A172 (cell line): ENCODE data around the gene LUZP2. TPM values are rescaled to one million over a fixed set of nuclear protein-coding genes. Genes with fewer than 3 reads are reported as not detected.
A peak's percentile ranks its signal among the peaks of the same experiment; 100 is the strongest.

Source experiments
- DNase-seq: peaks from one replicate; pipeline ENCODE4 v3.0.0-alpha.2; 2015; ENCODE audit warnings: low spot score
- total RNA-seq: library from RNA; depleted of rRNA; stranded (reverse); fragments of >200 nt; shearing (Covaris generic); gene quantifications from 2 replicates; pipeline ENCODE4 v1.2.3, GENCODE V29; 2014

The LUZP2 gene
- total RNA-seq, 1 experiment from 2014 or later: not detected

DNA sequence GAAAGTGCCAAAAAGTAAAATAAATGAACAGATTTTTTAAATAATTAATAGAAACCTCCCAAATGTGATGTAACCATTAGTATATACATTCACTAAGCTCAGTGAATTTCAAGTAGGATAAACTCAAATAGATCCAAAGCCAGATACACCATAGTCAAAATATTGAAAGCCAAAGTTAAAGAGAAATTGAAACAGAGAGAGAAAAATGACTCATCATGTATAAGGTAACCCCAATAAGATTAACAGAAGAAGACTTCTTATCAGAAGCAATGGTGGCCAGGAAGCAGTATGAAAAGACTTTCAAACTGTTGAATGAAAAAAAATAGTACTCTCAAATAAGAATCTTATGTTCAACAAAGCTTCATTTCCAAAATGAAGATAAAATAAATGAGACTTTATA is 70.5 kb downstream of the LUZP2 start:
- no peak for DNase-seq

DNA sequence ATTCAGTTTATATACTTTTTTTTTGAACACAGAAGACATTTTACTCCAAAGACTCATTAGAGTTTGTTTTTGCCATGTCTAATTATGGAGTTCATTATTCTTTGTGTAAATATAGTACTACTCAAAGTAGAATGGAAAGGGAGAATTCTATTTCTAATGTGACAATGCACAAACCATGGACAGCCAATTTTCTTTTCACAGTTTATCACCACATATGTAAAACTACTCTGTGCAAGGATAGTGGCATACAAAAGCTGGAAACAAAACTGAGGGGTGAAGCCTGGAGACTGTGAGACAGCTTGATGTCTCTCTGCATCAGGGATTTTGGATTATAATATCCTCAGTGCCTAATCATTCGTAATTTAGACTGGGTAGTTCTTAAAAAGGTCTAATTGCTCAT is 75.5 kb downstream of the LUZP2 start:
- no peak for DNase-seq

DNA sequence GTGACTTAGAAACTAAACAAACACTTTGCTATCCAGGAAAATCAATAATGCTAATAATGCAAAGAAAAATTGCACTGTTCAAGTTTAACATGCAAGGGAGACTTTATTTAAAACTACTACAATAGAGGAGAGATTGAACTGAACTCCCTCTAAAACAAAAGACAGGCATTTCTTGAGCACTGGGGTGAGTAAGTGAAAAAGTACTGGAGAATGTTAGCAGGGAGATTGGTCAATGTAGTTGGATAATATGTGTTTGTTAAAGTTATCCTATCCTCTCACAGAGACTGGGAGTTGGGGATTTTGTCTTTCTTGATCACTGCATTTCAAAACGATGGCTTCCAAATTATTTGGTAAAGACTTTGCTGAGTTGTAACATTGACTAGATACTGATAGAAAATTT is 77.6 kb downstream of the LUZP2 start:
- no peak for DNase-seq

DNA sequence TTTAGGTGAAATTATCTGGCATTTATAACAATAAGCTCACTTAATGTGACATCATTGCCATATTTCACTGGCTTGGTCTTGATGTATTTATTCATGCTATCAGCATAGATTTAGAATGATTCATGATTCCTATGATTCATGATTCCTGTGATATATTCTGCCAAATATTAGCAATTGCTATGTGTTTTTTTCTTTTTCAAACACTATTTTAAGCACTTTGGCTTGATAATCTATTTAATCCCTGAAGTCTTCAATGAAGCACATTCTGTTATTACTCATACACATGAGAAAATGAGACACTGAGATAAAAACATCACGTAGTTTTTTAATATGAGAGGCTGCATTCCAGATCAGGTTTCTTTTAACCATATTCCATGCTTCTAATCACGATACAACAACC is 78.5 kb downstream of the LUZP2 start:
- DNase-seq: no peak

DNA sequence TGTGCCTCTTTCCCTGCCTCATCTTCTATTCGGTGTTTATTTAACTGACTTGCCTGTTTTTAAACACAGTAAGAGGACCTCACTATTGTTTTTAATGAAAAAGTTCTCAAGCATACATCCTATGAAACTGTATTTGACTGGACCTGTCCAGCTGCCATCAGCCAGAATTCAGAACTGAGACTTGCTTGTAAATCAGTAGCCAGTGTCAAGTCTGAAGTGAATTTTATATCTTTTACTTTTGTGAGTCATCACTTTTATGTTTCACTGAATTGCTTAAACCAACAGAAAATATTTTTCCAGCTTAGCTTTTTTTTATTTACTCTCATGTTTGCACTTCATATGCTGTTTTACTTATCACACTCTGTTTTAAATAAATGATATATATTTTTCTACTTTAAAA is 88.3 kb downstream of the LUZP2 start:
- DNase-seq: peak; percentile 11

DNA sequence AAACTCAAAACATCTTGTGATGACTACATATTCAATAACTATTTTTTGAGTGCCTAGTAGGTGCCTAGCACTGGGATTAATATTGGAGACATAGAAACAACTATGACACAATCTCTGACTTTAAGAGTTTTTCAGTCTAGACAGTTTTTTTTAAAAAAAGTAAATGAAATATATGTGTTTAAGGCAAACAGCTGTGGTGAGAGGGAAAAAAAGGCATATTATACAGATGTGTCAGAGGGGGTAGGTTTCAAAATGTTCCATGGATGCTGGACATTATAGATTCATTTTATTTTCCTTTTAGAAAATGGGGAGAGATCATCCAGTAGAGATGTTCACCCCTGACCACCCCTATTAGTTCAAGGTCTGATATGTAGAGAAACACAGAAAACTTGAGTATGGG is 90.8 kb downstream of the LUZP2 start:
- no peak for DNase-seq

DNA sequence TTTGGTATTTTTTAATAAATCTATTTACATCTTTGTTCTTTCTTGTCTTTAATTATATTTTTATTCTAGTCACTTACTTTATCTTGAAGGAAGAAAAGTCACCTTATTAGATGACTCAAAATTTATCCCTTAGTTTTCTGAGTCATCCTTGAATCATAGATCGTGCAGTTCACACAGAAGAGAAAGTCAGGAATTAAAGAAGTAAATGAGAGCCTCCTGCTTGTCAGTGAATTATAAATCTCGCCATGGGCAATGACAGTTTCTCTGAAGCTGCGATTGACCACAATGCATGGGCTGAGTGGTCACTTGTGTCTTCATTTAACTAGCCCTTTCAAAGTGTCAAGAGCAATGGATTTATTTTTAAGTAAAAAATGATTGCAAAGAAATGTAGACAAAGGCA is 91.2 kb downstream of the LUZP2 start:
- peak; percentile 70 for DNase-seq

DNA sequence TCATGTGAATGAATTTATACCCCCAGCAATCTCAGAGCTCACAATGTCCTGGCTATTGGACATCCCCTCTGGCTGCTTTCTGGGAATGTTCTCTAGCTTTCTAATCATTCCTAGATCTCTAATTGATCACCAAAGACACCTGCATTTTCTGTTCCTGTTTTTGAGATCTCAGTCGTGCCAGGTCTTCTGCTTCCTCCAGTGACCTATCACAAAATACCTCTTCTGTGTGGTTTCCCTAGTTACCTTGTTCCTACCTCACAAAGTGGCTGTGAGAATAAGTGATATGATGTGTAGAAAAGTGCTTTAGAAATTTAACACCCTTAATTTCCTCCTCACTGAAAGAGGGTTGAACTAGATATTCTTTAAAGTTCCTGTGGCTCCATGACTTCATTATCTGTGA is 92.2 kb downstream of the LUZP2 start:
- DNase-seq: no peak

DNA sequence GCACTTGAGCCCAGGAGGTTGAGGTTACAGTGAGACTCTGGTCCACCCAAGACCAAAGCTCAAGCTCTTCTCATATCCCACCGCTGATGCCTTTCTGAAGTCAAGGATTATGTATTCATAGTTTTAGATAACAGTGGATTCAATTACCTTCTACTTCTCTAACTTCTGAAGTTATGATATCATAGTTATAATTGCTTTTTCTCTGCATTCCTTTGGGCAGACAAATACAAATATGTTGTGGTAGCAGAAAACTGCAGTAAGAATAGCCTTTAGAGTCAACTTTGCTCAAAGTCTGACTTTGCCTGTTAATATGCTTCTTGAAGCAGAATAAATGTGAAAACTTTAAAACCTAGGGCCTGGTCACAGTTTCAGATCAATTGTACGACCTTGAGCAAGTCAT is 94.4 kb downstream of the LUZP2 start:
- DNase-seq: no peak

DNA sequence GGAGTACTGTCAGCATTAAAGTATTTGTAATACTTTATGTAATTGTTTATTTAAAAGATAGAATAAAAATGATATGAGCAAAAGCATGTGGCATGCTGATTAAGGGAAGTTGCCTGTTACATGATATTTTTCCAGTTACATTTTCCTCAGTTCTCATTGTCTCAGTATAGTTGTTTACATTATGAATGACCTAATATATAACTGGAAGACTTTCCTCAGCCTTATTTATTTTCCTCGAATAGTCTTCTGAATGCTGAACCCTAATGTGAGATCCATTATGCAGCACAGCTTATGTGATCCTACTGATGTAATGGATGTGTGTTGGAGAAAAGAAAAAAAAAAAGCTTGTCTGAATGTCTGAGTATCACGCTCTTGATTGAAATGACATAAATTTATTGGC is 95.5 kb downstream of the LUZP2 start:
- no peak for DNase-seq

DNA sequence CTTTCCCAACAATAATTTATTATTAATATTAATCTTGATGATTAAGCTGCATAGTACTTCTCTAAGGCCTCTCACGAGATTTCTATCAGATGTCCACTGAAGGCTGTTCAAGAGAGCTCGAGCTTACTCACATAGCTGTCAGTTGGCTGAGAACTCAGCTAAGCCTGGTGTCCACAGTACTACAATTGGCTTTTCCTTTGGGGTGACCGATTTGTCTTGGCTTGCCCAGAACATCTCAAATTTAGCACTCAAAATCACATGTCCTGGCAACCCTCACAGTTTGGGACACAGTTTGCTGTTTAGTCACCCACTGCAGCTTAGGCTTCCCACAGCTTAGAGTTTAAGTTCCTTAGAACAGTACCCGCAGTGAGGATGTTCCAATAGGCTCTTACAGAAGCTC is 96.5 kb downstream of the LUZP2 start:
- no peak for DNase-seq

DNA sequence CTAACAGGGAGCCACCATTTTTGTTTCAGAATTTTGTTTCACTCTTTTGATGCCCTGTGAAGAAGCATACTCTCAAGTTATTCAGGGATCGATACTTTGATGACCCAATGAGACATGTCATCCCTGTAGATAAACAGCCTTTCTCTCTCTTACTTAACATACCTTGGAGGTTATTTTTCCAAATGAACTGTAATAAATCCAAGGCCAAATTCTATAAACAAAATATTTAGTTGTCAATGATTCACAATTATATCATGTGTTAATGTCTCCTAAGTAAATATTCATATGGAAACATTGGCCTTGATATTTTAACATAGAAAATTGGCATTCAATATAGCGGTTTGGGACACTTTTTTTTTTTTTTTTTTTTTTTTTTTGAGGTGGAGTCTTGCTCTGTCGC is 97.5 kb downstream of the LUZP2 start:
- DNase-seq: no peak

DNA sequence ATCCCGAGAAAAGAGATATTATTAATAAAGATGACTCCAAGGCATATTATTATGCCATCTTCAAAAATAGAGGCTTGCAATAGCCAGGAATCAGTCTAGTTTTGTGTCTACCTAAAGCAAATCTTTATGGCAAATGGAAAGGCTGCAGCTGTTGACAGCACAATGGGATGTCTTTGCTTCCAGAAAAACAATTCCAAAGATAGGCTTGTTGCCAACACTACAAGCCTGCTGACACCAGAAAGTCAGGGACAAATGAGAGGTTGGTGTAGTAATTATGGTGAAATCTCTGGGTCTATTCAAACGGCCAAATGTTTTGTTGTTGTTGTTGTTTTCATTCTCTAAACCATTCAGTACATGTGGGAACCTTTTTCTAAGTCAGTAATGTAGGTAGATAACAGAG is 101.8 kb downstream of the LUZP2 start:
- no peak for DNase-seq

DNA sequence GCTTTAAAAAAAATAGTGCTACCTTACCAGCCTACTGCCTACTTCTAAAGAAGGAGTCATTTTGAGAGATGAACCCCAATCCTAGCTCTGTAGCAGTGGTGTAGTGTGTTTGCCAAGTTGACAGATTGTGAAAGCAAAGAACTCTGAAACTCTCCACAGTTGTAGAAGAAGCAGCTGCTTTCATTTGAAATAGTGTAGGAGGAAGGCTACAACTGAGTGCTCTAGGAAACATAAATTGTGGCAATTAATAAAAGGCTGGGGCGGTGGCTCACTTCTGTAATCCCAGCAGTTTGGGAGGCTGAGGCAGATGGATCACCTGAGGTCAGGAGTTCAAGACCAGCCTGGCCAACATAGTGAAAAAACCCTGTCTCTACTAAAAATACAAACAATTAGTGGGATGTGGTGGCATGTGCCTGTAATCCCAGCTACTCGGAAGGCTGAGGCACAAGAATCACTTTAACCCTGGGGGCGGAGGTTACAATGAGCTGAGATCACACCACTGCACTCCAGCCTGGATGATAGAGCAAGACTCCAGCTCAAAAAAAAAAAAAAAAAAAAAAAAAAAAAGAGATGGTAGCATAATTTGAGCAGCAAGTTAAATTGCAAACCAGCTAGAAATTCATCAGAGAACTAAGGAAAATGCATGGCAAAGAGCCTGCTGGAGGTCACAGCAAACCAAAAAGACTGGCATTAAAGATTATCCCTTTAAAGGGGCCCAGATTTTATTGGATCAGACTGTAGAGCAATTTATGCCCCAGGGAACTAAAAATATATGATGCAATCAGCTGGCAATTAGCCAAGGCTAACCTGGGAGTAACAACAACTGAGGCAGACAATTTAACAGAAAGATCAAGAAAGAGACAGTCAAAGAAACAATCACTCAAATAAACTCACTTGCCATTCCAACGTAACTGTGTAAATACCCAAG is 112.6 kb downstream of the LUZP2 start:
- DNase-seq: no peak

DNA sequence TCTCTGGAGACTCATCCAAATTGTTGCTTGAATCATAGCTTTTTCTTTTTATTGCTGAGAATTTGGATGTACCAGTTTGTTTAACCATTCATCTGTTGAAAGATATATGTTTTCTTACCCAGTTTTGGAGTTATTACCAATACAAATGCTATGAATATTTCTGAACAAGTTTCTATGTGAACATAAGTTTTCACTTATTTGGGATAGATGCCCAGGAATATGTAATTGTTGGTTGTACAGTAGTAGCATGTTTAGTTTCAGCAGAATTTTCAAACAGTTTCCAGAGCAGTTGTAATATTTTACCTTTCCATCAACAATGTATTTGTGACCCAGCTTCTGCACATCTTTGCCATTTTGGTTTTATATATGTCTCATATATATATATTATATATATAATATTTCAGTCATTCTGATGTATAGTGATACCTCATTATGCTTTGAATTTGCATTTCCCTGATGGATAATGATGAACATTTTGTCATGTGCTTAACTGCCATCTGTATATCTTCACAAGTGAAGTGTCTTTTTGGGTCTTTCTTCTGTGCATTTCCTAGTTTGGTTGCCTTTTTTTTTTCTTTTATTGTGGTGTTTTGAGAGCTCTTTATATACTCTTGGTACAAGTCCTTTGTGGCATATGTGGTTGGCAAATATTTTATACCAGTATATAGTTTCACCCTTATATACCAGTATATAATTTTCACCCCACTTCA is 118.8 kb downstream of the LUZP2 start:
- no peak for DNase-seq

DNA sequence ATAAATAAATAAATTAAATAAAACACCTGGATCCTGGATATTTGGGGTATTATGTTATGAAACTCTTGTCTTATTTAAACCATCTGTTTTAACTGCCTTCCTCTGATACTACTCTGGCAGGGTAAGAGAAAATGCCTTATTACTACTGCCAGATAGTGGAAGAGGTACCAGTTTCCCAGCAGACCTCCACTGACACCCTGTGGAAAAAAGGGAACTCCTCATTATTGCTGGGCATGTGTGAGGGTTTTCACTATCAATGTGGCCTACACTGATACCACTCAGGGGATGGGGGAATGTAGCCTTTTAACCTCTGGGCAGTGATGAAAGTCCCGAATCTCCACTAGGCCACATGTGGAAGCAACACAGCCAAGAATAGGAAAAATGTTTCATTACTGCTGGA is 121.0 kb downstream of the LUZP2 start:
- DNase-seq: no peak

DNA sequence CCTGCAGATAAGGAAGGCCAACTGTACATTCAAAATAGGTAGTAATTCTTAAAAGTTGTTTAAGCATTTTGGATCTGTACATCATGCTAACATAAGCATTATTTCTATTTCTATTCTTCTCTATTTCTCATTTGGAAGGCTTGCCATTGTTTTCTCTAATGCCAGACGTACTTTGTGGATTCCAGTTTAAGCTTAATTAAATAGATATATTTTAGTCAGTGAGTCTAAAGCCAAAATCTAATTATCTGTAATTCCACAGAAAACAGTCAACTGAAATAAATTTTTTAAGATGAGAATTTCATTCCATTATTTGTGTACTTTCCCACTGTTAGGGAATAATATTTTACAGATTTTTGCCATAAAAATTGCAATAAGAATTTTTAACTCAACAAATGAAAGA is 123.0 kb downstream of the LUZP2 start:
- no peak for DNase-seq

DNA sequence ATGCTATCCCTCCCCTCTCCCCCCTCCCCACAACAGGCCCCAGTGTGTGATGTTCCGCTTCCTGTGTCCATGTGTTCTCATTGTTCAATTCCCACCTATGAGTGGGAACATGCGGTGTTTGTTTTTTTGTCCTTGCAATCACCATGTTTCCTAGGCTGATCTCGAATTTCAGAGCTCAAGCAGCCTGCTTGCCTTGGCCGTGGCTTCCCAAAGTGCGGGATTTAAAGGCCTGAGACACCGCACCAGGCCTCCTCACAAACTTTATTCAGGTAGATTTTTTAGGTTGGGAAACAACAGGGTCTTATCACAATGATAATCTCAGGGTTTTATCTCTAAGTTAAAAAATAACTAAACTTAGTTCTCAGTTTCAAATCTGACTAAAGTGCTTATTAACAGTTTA is 125.4 kb downstream of the LUZP2 start:
- DNase-seq: no peak

DNA sequence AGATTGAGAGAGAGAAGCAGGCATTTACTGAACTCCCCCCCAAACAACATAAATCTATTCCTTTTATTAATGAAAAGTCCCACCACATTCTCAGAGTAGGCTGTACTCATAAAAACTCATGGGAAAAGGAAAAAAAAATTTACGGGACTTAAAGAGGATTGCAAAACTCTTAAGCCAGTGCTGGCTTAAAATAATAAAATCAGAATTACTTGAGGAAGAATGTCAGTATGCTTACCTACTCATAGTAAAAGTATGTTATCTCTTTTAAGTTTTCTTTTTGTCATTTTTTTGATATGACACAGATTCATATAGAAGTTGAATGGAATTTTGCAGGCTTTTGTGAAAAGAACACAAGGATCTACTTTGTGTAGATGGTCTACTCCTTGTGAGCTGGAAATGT is 126.3 kb downstream of the LUZP2 start:
- DNase-seq: no peak

DNA sequence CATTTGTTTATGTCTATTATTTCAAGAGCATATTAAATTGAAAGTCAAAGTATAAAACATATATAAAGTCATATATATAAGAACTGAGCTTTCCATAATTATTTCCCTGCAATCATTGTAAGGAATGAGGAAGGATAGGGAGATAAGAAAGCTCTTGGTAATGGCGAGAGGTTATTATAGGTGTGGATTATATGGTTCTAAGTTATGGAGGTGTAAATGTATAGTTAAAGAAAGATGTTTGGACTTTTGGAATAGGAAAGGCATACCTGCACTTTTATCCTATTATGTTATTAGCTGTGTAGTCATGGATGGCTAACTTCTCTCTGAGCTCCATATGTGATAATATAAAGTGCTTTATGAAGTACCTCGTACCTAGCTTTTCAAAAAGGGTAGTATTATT is 127.6 kb downstream of the LUZP2 start:
- no peak for DNase-seq

DNA sequence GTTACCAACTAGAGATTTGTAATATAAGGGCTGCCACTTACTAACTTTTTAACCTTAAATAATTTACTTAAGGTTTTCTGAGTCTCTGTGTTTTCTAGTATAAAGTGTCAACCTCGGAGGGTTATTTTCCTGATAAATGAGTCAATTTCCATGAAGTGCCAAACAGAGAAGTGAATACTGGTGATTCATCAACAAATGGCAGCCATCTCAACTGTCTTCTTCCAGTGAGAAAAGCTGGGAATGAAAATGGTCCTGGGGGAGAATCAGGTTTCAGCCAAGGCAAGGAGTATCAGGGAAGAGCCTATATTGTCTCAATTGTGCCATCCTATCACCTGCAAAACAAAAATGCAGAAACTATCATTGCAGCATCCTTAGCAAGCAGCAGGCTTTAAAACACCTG is 129.1 kb downstream of the LUZP2 start:
- DNase-seq: no peak

DNA sequence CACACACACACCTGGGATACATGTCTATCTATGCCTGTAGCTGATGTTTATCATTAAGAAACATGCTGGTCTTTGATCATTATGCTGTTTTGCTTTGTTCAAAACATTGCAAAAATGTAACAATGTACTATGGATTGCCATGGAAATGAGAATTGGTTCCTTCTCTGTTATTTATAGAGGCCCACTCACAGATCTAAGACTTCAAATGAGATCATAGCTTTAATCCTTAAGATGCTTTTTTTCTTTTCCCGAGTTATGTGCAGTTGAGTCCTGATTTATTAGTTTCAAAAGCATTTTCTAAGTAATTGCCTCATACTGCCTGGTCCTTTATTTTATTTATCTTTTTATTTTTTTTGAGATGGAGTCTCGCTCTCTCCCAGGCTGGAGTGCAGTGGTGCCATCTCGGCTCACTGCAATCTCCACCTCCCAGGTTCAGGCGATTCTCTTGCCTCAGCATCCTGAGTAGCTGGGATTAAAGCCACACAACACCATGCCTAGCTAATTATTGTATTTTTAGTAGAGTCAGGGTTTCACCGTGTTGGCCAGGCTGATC is 131.4 kb downstream of the LUZP2 start:
- no peak for DNase-seq

DNA sequence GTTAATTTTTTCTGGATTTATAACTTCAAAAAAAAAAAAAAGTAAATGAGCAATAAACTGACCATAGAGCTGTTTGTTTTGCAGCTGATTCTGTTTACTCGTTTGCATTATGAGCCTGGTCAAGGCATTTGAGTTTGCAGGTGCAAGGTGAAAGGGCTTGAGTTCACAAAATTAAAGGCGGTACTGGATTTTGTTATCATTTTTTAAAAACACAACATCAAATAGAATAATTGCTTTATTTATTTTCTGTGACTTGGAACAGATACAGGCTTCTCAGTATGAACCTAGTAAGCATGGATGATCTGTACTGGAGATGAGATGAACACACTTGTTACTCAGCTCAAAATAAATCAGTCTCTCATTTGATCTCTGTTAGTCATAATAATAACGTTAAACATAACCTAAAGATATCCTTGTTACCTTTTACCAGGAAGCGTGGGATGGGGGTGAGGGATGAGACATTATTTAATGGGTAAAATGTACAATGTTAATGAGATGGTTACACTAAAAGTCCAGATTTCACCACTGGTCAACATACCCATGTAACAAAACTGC is 137.8 kb downstream of the LUZP2 start:
- no peak for DNase-seq
